Suprapubic skin (tissue), 4 donors: ENCODE results near the gene SAMD8. TPM values are rescaled to one million over a fixed set of nuclear protein-coding genes. Genes with fewer than 3 reads are reported as not detected.

Experiments
- DNase-seq, 2 donors: peaks; one replicate each; pipeline ENCODE4 v3.0.0-alpha.2; 2019; ENCODE audit warnings: low spot score in 2 of 2
- H3K27ac ChIP-seq: fragments of 200-600 bp; sonication (generic); one replicate; pipeline ENCODE4 v1.5.1; 2019
- H3K27me3 ChIP-seq: fragments of 200-600 bp; sonication (generic); one replicate; pipeline ENCODE4 v1.5.1; 2019
- H3K36me3 ChIP-seq: fragments of 200-600 bp; sonication (generic); one replicate; pipeline ENCODE4 v1.5.1; 2019
- H3K4me1 ChIP-seq: fragments of 200-600 bp; sonication (generic); one replicate; pipeline ENCODE4 v1.5.1; 2019
- H3K4me3 ChIP-seq: fragments of 200-600 bp; sonication (generic); one replicate; pipeline ENCODE4 v1.5.1; 2019; ENCODE audit warnings: mild to moderate bottlenecking
- H3K9me3 ChIP-seq: fragments of 200-600 bp; sonication (generic); one replicate; pipeline ENCODE4 v1.5.1; 2019
- EP300 ChIP-seq: sonication (generic); formaldehyde crosslinking; IDR thresholded peaks from one replicate; pipeline ENCODE4 v1.6.1; 2017; ENCODE audit warnings: antibody characterized with exemption
- POLR2A ChIP-seq, 2 donors: fragments of 450-650 bp; IDR thresholded peaks; one replicate each; pipeline ENCODE4 v1.6.1; 2017; ENCODE audit warnings: antibody characterized with exemption in 2 of 2, mild to moderate bottlenecking in 2 of 2, moderate library complexity in 2 of 2
- POLR2AphosphoS5 ChIP-seq, 3 donors: sonication (generic); formaldehyde crosslinking; IDR thresholded peaks; one replicate each; pipeline ENCODE4 v1.6.1; 2017; ENCODE audit warnings: antibody characterized with exemption in 3 of 3
- WGBS: methylation state at CpG from one replicate; pipeline ENCODE4 v1.1.5; 2018; 5-methylcytosine and 5-hydroxymethylcytosine counted together
- total RNA-seq, 4 donors: library from RNA; depleted of rRNA; stranded (reverse); fragments of >200 nt; gene quantifications; one replicate each; pipeline ENCODE4 v1.1.0, GENCODE V29; 2016
- TF ChIP-seq, protein P1 (sequence below), 2 donors: fragments of 200-600 bp in 1 of 2; fragments of 450-650 bp in 1 of 2; sonication (generic) in 1 of 2; IDR thresholded peaks; one replicate each; pipeline ENCODE4 v1.5.1; 2016 to 2019; ENCODE audit warnings: antibody characterized with exemption in 2 of 2, mild to moderate bottlenecking in 1 of 2, moderate library complexity in 1 of 2

SAMD8 gene
- total RNA-seq, 4 donors from 2014 or later: 20.3 to 29.1 (median 22.8) TPM

DNA sequence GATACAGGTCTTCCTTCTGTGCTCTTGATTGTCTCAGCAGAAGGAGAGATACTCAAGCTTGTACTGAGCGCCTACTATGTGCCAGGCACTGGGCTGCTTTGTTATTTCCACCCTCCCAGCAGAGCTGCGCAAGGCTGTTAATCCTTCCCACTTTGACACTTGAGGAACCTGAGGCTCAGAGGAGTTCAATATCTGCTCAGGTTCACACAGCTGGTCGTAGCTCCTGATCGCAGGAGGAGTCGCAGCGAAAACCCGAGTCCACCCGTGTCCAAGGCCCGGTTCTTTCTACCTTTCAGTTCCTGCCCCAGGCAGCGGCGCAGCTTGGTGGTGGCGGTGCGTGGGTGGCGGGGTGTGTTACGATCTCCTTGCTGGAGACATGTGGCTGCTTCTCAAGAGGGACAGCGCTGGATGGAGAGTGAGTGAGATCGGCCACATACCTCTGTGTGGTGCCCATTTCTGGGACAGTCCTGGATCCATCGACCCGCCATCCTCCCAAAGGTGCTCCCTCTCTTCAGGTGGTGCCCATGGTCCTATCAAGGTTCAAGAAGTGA, 26.5 kb upstream of the SAMD8 start:
- Histone ChIP-seq H3K9me3 (no peaks in the 10 kb centered on the region), H3K4me3 (no peak overlapping the region), H3K36me3 (no peaks in the 10 kb centered on the region), H3K27me3 (no peaks in the 10 kb centered on the region), H3K27ac (no peak overlapping the region), H3K4me1 (no peaks in the 10 kb centered on the region)
- WGBS: 93% methylated on average over 19 of the region's 19 CpGs
- no peak for DNase-seq
- TF ChIP-seq, protein P1, sequence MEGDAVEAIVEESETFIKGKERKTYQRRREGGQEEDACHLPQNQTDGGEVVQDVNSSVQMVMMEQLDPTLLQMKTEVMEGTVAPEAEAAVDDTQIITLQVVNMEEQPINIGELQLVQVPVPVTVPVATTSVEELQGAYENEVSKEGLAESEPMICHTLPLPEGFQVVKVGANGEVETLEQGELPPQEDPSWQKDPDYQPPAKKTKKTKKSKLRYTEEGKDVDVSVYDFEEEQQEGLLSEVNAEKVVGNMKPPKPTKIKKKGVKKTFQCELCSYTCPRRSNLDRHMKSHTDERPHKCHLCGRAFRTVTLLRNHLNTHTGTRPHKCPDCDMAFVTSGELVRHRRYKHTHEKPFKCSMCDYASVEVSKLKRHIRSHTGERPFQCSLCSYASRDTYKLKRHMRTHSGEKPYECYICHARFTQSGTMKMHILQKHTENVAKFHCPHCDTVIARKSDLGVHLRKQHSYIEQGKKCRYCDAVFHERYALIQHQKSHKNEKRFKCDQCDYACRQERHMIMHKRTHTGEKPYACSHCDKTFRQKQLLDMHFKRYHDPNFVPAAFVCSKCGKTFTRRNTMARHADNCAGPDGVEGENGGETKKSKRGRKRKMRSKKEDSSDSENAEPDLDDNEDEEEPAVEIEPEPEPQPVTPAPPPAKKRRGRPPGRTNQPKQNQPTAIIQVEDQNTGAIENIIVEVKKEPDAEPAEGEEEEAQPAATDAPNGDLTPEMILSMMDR (IDR thresholded peaks at IDR 0.05): no peak
- no peak for TF ChIP-seq POLR2A (IDR thresholded peaks at IDR 0.05)
- TF ChIP-seq EP300: no peak
- no peak for TF ChIP-seq POLR2AphosphoS5 (IDR thresholded peaks at IDR 0.05)

DNA sequence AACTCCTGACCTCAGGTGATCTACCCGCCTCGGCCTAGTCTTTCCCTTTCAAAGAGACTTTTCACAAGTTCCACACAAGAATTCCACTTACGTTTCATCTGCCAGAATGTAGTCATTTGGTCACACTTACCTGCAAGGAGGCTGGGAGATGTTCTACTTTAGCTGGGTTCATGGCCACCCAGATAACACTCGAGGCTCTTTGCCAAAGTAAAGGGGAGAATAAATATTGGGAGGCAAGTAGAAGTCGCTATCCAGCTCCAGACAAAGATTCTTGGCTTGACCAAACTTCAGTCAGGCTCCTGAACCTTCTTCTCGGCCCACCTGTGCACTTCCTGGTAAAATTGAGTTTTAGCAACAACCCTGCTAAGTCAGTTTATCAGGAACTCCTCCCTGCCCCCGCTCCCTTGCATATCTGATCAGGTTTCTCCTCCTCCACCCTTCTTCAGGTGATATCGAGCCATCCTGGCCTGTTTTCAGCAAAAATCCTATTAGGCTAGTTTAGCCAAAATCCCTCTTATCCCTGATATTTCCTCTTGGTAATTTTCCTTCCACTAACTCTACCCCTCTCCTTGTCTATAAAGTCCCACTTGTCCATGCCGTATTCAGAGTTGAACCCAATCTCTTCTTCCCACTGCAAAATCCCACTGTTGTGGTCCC, 25.1 kb upstream of the SAMD8 start:
- no peaks in the 10 kb centered on the region for H3K9me3 ChIP-seq
- TF ChIP-seq POLR2AphosphoS5 (IDR thresholded peaks at IDR 0.05) (no peak), EP300 (no peak), POLR2A (IDR thresholded peaks at IDR 0.05) (no peak)
- TF ChIP-seq, protein P1 (IDR thresholded peaks at IDR 0.05): no peak
- 85% methylated on average over 9 of the region's 9 CpGs for WGBS
- no peak overlapping the region for H3K27ac ChIP-seq
- H3K27me3 ChIP-seq: no peaks in the 10 kb centered on the region
- H3K4me3 ChIP-seq: no peak overlapping the region
- DNase-seq: no peak
- H3K36me3 ChIP-seq: no peaks in the 10 kb centered on the region
- no peaks in the 10 kb centered on the region for H3K4me1 ChIP-seq

DNA sequence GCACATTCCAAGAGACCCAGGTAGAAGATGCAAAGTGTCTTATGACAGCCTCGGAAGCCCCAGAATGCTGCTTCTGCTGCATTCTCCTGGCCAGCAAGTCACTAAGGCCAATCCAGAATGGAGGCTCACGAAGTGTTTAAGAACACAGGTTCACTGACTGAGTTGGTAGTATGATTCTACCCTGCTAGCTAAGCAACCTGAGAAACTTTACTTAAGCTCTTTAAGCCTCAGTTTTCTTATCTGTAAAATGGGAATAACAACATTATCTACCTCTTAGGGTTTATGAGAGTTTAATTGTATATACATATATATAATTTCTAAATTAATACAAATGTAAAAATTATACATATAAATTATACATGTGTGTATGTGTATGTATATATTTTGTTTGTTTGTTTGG, 22.8 kb upstream of the SAMD8 start:
- Histone ChIP-seq H3K36me3 (no peaks in the 10 kb centered on the region), H3K4me1 (no peaks in the 10 kb centered on the region), H3K9me3 (no peaks in the 10 kb centered on the region), H3K27me3 (no peaks in the 10 kb centered on the region), H3K4me3 (no peak overlapping the region), H3K27ac (no peak overlapping the region)
- TF ChIP-seq POLR2AphosphoS5 (IDR thresholded peaks at IDR 0.05) (no peak), EP300 (no peak), POLR2A (IDR thresholded peaks at IDR 0.05) (no peak)
- TF ChIP-seq, protein P1 (IDR thresholded peaks at IDR 0.05): no peak
- no peak for DNase-seq
- WGBS: 93% methylated on average over 2 of the region's 2 CpGs

DNA sequence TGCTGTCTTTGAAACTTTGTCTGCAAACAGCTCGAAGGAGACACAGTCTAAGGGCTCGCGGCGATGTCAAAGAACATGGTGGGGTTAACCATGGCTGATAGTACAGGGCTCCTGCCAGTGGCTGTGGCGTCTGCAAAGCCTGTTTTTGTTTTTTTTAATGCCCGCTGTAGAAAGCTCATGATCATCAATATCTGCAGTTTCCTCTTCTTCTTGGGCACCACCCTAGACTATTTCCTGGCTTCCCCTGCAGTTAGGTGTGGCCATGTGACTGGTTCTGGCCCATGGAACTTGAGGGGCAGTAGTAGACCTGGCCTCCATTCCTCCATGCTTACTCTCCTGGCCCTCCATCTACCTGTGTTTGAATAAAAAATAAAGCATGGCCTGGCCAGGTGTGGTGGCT, 21.8 kb upstream of the SAMD8 start:
- no peaks in the 10 kb centered on the region for H3K27me3 ChIP-seq
- TF ChIP-seq, protein P1 (IDR thresholded peaks at IDR 0.05): no peak
- TF ChIP-seq POLR2AphosphoS5 (IDR thresholded peaks at IDR 0.05) (no peak), EP300 (no peak), POLR2A (IDR thresholded peaks at IDR 0.05) (no peak)
- H3K36me3 ChIP-seq: no peaks in the 10 kb centered on the region
- 84% methylated on average over 6 of the region's 6 CpGs for WGBS
- no peaks in the 10 kb centered on the region for H3K9me3 ChIP-seq
- no peaks in the 10 kb centered on the region for H3K4me1 ChIP-seq
- no peak for DNase-seq
- H3K27ac ChIP-seq: no peak overlapping the region
- no peak overlapping the region for H3K4me3 ChIP-seq

DNA sequence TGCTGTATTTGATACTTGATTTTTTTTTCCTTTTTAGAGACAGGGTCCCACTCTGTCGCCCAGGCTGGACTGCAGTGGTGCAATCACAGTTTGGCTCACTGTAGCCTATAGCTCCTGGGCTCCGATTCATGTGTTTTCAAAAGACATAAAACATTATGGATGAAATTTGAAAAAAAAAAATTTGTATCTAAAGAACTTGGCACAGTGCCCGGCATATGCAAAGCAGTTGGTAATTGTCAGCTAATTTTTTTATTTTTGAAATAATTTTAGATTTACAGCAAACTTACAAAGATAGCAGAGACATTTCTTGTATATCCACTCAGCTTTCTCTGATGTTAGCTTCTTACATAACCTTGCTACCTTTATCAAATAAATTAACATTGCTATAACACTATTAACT, 20.3 kb upstream of the SAMD8 start:
- H3K4me1 ChIP-seq: no peaks in the 10 kb centered on the region
- no peaks in the 10 kb centered on the region for H3K27me3 ChIP-seq
- H3K4me3 ChIP-seq: no peak overlapping the region
- H3K36me3 ChIP-seq: no peaks in the 10 kb centered on the region
- H3K9me3 ChIP-seq: no peaks in the 10 kb centered on the region
- TF ChIP-seq POLR2A (IDR thresholded peaks at IDR 0.05): no peak
- no peak for TF ChIP-seq EP300
- TF ChIP-seq, protein P1 (IDR thresholded peaks at IDR 0.05): no peak
- no peak for TF ChIP-seq POLR2AphosphoS5 (IDR thresholded peaks at IDR 0.05)
- 60% methylated on average over 3 of the region's 3 CpGs for WGBS
- no peak for DNase-seq
- no peak overlapping the region for H3K27ac ChIP-seq
